ENCODE data around the gene SLC10A3.

Gene SLC10A3

GRCh38 chrX:154460326-154460725 is 30.1 kb downstream of the SLC10A3 start:
- no peak for DNase-seq

- no peak for DNase-seq
Measured at GRCh38 chrX:154459832-154460231, 30.6 kb downstream of the SLC10A3 start.

- no peak for DNase-seq
Measured at GRCh38 chrX:154458954-154459778, 31.3 kb downstream of the SLC10A3 start.

- peak; percentile 63 for DNase-seq
Measured at GRCh38 chrX:154458116-154458953, 32.1 kb downstream of the SLC10A3 start, which contains the start of gene PLXNA3. Gene PLXNA3, plus strand, starts transcription at chrX:154458281. Its CDS starts 1,903 bp downstream, at chrX:154460184.

DNA sequence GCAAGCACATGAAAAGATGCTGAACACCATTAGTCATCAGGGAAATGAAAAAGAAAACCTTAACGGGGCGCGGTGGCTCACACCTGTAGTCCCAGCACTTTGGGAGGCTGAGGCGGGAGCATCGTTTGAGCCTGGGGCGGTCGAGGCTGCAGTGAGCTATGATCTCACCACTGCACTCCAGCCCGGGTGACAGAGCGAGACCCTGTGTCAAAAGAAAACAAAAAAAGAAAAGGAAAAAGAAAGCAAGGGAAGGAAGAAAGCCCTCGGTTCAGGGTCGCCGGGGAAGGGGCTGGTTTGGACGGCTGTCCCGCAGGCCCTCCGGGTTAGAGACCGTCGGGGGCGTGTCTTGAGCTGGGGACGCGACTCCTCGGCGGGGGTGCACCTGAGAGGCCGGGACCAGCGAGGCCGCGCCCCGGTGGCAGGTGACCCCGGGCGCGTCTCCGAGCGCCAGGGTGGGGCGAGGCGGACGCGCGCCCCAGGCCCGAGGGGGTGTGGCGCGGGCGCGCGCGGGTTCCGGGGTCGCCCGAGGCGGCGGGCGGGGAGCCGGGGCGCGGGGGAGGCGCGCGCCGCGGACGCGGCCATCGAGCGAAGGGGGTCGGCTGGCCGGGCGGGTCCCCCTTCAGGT is 32.8 kb downstream of the SLC10A3 start:
- peak; percentile 52 for DNase-seq

DNA sequence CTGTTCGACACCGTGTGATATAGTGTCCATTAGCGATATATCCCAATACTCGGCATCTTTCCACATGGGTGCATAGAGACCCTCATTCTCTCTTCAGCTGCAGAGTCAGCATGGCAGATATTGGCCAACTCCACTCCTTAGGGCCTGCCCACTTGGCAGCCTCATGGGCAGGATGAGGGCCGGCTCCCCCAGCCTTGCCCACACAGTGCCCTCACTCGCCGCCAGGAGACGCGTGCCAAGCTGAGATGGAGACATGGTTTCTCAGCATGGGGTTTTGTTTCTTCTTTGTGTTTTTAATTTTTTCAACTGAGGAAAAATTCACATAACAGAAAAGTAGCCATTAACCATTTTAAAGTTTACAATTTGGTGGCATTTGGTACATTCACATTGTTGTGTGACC is 37.6 kb downstream of the SLC10A3 start:
- DNase-seq: no peak

DNA sequence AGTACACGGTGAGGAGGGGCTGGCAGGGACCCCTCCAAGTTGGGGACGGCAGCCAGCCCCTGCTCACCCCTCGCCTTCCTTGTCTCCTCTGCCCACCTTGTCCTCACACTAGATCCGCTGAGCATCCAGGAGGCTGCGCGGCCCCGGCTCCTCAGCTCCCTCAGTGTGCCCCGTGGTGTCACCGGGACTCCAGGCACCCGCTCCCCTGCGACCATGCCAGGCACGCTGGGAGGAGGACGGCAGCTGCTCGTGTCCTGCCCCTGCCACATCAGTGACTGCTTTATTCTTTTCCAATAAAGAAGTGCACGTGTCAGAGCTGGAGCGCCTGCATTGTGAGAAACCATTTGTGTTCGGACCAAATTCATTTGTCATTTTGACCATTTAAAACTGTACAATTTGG is 40.1 kb downstream of the SLC10A3 start:
- DNase-seq: no peak

GRCh38 chrX:154449618-154450017 is 40.8 kb downstream of the SLC10A3 start:
- DNase-seq: no peak

DNA sequence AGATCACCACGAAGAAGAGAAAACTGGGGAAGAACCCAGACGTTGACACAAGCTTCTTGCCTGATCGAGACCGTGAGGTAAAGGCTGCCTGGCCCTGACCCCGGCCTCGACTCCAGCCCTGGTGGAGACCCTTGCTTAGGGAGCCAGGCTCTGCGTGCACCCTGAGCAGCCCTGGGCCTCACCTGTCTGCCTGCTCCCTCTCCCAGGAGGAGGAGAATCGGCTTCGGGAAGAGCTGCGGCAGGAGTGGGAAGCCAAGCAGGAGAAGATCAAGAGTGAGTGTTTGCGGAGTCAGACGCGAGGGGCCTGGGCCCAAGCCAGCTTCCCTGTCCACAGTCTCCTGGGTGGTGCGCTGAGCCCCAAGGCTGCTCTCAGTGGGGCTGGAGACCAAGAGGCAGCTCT is 41.9 kb downstream of the SLC10A3 start:
- DNase-seq: no peak

DNA sequence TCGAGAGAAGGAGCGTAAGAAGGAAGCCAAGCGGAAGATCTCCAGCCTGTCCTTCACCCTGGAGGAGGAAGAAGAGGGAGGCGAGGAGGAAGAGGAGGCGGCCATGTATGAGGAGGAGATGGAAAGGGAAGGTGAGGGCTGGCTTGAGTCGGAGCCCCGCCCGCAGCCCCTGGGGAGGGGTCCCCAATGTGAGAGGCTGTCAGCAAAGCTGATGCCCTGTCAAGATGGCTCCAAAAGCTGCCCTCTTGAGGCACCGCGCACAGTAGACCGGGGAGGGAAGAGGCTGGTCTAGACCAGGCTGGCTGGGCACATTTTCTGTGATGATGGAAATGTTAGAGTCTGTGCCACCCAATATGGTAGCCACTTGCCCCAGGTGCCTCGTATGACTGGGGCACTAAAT is 44.0 kb downstream of the SLC10A3 start:
- no peak for DNase-seq

DNA sequence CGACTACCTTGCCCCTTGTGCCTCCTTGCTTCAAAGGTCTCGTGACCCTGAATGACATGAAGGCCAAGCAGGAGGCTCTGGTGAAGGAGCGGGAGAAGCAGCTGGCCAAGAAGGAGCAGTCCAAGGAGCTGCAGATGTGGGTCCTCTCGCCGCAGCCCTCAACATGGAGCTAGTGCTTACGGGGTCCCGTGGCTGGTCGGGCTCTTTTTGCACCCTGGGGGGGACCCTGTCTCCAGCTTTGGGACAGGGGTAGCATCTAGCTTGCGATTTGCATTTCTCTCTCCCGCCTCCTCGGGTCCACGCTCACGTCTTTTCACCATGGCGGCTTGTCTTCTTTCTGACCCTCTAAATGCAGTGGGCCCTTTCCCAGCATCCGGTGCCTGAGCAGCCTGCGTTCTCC is 44.7 kb downstream of the SLC10A3 start:
- no peak for DNase-seq

GRCh38 chrX:154444755-154445246 is 45.6 kb downstream of the SLC10A3 start:
- no peak for DNase-seq

DNA sequence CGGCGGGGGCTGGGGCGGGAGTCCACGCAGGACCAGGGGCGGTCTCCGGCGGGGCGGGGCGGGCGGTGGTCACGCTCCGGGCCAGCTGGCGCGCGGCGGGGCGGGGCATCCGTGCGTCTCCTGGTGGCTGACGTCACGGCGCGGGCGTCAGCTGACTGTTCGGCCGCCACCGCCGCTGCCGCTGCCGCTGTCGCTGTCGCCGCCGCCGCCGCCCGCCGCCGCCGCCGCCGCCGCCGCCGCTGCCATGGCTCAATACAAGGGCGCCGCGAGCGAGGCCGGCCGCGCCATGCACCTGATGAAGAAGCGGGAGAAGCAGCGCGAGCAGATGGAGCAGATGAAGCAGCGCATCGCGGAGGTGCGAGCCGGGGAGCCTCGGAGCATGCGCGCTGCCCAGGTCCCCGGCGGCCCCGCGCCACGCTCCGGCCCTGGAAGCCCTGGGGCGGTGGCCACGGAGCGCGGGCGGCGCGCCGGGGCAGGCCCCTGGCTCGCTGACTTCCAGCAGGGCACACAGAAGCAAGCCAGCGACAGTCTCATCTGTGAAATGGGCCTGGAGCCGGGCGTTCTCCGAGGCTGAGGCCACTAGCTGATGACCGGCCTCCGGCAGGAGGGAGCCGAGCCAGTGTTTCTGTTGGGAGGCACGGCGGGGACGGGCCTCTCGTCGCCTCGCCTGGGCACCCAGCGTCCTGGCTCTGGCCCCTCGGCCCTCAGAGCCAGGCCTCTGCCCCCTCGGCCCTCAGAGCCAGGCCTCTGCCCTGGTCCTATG is 46.3 kb downstream of the SLC10A3 start, which contains the start of gene FAM50A:
FAM50A (plus strand) TSS at position 150 of the 763 bp plus-strand sequence; CDS start at position 245, 95 bp downstream.
- peak; percentile 64 for DNase-seq

- no peak for DNase-seq
Measured at GRCh38 chrX:154443479-154443910, 46.9 kb downstream of the SLC10A3 start.

DNA sequence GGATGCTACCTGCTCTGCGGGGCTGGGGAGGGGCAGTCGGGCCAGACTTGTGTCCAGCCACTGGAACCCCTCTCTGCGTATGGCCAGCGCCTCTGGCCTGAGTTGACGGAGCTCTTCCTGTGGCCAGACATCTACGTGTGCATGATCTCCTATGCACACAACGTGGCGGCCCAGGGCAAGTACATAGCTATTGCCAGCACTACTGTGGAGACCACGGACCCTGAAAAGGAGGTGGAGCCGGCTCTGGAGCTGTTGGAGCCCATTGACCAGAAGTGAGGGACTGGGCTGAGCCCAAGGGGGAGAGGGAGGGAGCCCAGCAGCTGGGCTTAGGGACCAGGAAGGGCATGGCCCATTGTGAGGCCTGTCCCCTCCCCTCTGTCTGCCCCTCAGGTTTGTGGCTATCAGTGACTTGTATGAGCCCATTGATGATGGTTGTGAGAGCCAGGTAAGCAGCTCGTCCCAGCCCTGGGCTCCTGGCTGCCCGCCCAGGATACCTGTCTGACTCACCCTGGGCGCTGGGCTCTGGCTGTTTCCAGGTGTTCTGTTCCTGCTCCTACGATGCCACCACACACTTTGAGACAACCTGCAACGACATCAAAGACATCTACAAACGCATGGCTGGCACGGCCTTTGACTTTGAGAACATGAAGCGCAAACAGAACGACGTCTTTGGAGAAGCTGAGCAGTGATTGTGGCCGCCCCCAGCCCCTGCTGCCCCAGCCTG is 48.3 kb downstream of the SLC10A3 start:
- DNase-seq: no peak

DNA sequence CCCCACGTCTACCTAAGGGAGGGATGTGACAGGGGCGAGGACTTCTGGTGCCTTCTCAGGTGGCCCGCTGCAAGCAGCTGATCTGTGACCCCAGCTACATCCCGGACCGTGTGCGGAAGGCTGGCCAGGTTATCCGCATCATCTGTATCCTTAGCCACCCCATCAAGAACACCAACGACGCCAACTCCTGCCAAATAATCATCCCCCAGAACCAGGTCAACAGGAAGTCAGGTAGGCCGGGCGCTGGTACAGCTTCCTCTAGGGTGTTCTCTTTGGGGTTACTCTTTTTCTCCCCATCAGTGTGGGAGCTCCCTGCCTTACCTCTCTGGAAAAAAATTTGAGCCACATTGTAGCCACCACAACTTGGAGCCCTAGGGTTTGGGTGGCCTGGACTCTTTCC is 48.9 kb downstream of the SLC10A3 start:
- no peak for DNase-seq

DNA sequence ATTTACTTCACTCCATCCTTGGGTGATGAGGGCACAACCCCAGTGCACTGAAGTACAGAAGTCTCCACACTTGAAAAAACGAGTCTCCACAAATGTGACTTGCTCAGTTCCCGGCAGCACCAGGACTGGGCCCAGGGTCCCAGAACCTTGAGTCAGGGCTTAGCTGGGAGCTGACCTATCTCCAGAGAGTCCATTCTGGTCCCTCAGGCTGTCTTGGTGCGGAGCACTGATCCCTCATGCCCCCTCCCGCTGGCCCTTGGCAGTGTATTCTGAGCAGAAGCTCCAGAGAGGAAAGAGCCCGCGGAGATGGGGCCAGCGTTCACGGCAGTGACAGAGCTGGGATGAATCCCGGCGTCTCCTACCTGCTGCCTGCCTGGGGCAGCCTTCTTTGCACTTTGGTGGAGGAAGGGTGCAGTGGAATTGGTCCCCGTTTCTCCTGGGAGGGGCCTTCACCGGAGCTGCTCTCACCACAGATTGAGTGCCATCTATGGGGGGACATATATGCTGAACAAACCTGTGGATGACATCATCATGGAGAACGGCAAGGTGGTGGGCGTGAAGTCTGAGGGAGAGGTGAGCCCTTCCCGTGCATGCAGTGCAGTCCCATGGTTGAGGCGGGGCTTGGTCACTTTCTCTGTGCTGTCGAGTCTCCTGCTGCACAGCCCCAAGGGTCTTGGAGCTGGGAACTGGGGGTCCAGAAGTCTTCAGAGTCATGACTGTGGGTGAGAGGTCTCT is 49.6 kb downstream of the SLC10A3 start:
- DNase-seq: no peak

DNA sequence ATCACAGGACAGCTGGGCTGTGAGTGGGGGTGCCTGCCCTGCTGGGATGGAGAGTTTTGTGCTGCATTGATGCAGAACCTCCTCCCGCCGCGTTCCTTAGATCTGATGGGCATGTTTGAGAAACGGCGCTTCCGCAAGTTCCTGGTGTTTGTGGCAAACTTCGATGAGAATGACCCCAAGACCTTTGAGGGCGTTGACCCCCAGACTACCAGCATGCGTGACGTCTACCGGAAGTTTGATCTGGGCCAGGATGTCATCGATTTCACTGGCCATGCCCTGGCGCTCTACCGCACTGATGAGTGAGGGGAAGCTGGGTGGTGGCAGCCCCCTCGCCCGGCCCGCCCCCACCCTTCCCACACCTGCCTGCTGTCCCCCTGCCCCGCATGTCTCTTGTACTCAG is 50.6 kb downstream of the SLC10A3 start:
- no peak for DNase-seq

DNA sequence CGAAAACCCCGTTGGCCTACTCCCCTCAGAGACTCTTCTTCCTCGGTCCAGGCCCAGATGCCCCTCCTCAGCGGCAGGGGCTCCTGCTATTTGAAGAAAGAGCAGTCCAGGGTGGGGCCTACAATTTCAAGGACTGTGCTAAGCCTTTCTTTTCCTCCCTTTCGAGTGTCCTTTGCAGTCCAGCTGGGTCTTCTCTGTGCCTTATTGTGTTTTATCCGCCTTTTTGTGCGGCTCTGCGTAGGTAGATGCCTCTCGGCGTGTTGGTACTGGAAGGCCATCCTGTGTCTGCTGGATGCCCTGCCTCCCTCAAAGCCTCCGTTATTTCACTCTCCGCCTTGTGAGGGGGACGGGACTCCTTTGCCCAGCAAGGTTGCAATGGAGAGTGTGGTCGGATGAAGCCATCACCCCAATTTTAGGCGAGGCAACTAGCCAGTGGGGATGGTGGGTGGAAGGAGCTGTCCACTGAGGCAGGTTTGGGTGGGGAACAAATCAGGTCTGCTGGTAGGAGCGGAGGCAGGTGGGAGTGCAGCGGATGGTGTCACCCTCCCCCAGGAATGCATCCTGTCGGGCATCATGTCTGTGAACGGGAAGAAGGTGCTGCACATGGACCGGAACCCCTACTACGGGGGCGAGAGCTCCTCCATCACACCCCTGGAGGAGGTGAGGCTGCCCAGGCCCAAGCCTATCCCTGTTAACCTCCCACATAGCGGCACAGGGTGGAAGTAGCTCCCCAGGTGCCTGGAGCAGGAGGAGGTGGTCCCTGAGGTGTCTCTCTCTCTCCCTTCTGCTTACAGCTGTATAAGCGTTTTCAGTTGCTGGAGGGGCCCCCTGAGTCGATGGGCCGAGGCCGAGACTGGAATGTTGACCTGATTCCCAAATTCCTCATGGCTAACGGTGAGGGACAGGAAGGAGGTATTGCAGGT is 52.2 kb downstream of the SLC10A3 start:
- no peak for DNase-seq
